Right kidney (tissue), 1 donor: Measurements from ENCODE around the gene NCOA3.
"Not testable (repeated sequence)": the region's sequence is repeated elsewhere in the genome, so short reads cannot be mapped to it uniquely, and the experiment has no call there.

Source experiments
- DNase-seq: peaks from one replicate; pipeline ENCODE4 v3.0.0-alpha.2; 2016

NCOA3 gene

DNA sequence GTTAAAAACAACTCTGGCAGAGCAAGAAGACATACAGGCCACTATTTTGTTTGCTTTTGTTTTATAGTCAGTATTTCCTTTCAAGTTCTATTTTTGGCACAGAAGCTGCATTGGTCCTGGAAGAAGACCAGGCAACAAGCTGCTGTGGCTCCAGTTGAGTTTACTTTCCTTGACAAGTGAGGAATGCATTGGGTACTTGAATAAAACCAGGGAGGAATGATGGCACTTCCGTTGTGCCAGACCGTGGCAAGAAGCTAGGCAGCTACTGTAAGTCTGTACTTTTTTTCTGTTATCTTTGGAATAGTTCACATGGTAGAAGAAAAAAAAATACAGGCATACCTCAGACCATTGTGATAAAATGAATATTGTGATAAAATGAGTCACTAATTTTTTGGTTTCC lies 66.3 kb downstream of the NCOA3 start:
- no peak for DNase-seq

DNA sequence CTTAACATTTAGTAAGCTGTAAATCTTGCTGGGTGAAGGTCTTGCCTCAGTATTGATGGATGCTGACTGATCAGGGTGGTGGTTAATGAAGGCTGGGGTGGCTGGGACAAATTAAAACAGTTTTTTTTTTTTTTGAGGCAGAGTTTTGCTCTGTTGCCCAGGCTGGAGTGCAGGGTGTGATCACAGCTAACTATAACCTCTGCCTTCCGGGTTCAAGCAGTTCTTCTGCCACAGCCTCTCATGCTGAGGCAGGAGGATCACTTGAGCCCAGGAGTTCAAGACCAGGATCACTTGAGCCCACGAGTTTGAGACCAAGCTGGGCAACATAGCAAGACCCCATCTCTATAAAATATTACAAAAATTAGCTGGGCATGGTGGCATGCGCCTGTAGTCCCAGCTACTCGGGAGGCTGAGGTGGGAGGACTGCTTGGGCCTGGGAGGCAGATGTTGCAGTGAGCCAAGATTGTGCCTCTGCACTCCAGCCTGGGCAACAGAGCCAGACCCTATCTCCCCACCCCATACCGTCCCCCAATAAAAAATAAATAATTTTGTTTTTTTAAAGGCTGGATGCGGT lies 67.2 kb downstream of the NCOA3 start:
- no peak for DNase-seq

DNA sequence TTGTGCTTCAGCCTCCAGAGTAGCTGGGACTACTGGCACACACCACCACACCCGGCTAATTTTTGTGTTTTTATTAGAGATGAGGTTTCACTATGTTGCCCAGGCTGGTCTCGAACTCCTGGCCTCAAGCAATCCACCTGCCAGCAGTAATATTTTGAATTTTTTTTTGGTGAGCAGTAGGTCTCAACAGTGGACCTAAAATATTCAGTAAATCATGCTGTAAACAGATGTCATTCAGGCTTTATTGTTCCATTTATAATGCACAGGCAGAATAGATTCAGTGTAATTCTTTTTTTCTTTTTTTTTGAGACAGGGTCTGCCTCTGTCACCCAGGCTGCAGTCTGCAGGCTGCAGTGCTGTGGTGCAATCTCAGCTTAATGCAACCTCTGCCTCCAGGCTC lies 69.7 kb downstream of the NCOA3 start:
- no peak for DNase-seq

DNA sequence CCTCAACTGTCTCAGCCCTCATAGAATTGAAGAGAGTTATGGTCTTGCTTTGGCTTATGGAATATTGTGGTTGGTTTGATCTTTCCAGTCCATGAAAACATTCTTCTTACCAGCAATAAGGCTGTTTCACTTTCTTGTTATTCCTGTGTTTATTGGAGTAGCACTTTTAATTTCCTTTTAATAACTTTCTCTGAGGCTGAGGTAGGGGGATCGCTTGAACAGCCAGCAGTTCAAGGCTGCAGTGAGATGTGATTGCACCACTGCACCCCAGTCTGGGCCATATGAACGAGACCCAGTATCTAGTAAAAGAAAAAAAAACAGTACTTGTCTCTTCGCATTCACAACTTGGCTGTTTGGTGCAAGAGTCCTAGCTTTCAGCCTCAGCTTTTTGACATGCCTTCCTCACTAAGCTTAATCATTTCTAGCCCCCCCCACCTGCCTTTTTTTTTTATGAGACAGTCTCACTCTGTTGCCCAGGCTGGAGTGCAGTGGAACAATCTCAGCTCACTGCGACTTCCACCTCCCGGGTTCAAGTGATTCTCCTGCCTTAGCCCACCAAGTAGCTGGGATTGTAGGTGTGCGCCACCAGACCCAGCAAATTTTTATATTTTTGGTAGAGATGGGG lies 70.5 kb downstream of the NCOA3 start:
- no peak for DNase-seq

DNA sequence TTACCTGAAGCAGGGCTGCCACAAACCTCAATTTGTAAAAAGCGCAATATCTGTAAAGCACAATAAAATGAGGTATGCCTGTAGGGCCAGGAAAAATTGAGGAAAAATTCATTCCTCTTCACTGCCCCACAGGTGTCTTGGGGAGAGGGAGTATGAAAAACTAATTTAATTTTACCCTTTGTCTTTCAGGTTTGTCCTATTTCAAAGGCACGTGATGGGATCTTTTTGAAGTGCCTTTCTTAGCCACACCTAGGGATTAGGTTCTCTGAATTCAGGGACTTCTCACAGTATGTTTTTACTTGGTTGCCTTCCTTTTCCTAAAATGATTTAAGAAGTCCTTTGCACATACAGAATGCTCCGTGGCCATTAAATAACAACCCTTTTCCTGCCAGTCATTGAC lies 71.9 kb downstream of the NCOA3 start:
- no peak for DNase-seq

DNA sequence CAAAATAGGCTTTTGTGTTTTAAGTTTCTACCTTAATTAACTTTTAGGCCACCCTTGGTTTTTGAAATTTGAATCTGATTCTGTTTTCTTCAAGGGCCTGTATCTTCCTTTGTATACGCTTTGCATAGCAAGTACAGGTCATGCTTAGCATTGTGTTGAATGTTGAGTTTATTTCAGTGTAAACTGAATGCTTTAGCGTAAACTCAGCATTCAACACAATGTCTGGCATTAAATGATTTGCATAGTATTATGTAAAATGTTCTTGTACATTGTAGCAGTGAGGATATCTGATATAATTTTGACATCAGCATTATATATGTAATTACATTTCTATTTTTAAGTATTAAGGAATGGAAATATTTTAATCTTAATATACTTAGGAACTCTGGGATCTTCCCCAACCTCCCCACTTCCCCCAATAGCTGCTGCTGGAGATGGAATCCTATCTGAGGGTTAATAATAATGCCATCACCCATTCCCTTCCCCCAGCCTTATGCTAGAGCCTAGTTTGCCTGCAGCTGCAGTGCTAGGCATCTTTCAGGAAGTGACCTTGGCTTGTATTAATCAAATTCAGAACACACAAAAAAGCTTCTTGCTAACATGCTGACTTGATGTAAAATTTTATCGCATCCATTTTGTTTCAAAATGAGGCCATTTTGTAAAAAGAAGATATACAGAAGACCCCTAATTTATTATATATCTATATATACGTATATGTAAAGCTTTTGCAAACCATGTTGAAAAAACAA lies 73.1 kb downstream of the NCOA3 start:
- DNase-seq, result peak; percentile 36

DNA sequence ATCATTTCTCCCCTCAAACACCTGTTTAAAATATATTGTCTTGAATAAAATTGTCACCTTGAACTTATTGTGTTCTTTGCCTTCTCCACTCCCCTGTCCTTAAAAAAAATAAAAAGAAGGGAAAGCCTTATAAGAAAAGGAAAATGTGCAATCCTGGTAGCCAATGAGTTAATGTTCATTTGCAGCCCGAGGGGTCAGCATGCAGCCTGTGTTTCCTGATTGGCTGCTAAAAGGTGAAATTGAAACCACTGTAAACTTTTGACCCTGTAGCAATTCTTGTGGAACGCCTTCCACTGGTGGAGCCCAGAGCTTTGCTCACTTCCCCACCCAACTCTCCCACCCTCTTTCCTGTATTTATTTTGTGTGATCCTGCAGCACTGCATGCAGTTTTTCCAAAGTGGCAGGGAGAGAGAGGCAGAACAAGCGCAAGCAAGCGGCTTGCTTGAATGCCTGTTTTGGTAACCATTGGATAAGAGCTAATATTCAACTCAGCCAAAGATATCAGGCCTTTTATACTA lies 74.9 kb downstream of the NCOA3 start:
- peak; percentile 62 for DNase-seq

DNA sequence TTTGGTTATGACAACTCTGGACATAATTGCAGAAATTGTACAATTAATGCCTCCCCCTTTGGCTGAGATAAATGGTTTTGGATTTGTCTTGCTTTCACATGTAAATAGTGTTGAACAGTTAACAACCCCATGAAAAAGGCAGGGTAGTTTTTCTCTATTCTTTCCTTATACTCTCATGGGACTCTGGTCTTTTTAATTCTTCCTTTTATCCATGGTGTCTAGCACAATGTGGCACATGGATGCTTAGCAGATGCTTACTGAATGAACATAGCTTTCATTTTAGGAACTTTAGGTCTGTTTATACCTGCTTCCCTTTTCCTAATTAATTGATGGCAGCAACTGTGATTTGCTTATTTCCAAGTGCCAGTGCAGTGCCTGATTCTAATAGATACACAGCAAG lies 75.6 kb downstream of the NCOA3 start:
- no peak for DNase-seq

DNA sequence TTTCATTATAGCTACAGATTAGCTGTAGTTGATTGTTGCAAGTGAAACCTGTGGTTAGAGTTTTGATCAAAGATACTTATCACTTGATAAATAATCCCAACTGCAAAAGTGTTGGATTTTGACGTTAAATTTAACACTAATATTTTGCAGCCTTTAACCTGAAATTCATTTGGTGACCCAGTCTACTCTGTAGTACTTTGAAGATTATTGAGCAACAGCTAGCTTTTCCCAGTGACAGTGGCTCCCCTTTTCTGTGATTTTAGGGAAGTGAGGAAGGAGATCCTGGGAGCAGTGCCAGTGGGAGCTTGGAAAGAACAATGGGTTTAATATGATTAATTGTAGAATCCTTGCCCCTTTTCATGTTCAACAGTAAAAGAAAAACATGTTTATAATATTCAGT lies 76.9 kb downstream of the NCOA3 start:
- no peak for DNase-seq

DNA sequence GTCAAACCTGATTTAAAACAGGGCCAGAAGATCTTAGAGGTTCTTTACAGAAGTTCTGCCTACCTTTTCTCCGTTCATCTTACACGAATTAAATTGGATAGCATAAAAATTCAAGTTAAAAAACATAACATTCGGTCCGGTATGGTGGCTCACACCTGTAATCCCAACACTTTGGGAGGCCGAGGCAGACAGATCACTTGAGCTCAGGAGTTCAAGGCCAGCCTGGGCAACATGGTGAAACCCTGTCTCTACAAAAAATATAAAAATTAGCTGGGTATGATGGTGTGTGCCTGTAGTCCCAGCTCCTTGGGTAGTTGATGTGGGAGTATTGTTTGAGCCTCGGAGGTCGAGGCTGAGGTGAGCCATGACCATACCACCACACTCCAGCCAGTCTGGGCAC lies 79.0 kb downstream of the NCOA3 start:
- not testable (repeated sequence) for DNase-seq

DNA sequence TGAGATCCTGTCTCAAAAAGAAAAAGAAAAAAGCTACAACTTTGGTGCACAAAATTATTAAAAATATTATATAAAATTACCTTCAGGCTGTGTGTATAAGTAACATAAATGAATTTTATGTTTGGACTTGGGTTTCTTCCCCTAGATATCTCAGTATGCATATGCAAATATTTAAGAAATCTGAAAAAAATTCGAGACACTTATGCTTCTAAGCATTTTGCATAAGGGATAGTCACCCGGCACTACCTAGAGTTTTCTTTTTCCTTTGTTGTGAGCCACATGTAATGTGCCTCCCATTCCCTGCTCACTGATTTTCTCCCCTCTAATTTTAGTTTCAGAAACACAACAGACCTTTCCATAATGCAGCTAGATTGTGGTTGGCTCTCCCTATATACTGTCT lies 79.4 kb downstream of the NCOA3 start:
- no peak for DNase-seq

DNA sequence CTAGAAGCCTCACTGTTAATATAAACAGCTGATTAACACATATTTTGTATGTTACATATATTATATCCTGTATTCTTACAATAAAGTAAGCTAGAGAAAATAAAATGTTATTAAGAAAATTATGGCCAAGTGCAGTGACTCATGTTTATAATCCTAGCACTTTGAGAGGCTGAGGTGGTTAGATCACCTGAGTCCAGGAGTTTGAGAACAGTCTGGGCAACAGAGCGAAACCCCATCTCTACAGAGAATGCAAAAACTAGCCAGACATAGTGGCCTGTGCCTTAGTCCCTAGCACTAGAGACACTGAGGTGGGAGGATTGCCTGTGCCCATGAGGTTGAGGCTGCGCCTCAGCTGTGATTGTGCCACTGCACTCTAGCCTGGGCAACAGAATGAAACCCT lies 81.9 kb downstream of the NCOA3 start:
- no peak for DNase-seq

DNA sequence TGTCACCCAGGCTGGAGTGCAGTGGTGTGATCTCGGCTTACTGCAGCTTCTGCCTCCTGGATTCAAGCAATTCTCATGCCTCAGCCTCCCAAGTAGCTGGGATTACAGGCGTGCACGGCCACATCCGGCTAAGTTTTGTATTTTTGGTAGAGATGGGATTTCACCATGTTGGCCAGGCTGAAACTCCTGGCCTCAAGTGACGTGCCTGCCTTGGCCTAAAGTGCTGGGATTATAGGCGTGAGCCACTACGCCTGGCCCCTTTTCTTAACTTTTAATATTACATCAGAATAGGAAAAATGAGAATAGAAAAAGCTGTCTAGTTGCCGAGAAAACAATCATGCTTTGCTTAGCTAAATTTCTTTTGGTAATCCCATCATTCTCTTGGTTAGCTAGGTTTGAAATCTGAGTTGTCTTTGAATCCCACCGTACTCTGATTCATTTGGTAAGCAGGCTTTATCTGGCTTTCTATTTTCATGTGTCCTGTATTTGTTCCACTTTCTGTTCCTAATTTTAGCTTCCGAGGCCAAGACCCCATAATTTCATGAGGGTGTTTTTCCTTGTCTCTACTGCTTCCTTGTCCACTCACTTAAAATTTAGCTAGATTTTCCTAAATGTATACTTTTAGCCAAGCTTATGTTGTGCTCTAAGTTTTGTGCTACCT lies 83.5 kb downstream of the NCOA3 start:
- DNase-seq, result no peak

DNA sequence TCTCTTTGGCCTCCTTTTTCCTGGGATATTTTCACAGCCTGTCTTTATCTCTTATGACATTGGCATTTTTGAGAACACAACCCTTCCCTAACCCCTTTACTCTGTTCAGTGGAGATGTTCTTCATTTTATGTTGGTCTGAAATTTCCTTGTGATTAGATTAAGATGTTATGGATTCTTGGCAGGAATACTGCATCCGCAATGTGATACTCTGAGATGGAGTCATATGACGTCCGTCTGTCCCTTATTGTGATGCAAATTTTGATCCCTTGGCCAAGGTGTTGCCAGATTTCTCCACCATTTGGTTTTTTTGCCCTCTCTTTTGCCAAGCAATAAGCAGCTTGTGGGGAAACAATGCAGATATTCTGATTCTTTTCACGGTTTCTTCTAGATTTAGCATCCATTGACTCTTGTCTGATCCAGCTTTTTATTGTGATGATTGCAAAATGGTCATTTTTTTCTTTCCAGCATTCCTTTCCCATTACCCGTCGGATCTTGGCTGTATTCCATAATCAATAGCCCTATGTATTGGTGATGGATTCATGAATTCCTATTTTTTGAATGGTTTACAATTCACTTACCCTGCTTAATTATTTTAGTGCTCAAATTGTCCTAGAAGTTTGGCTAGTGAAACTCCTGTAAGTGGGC lies 85.1 kb downstream of the NCOA3 start:
- no peak for DNase-seq

DNA sequence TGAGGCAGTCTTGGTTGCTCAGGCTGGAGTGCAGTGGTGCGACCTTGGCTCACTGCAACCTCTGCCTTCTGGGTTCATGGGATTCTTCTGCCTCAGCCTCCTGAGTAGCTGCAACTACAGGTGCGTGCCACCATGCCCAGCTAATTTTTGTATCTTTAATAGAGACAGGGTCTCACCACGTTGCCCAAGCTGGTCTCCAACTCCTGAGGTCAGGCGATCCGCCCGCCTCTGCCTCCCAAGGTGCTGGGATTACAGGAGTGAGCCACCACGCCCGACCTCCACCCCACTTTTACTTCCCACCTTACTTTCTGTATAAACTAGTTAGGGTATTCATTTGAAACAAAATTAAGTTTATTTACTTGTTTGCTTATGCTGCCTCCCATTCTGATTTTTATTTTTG lies 86.5 kb downstream of the NCOA3 start:
- no peak for DNase-seq

DNA sequence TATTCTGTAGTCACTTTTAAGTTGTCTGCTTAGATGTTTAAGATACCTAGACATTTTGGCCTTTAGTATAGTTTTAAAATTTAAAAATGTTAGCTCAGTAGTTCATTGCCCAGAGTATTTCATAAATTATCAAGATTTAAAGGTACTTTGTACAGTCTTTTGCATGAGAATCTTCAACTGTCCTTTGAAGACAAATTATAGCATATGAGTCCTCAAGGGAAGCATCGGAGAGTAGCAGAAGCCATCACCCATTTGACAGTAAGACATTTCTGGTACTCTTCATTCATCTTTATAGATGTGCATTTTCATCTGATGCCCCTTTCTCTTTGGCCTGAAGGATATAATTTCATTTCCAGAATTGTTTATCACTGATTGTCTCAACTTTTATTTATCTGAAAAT lies 89.5 kb downstream of the NCOA3 start:
- no peak for DNase-seq

DNA sequence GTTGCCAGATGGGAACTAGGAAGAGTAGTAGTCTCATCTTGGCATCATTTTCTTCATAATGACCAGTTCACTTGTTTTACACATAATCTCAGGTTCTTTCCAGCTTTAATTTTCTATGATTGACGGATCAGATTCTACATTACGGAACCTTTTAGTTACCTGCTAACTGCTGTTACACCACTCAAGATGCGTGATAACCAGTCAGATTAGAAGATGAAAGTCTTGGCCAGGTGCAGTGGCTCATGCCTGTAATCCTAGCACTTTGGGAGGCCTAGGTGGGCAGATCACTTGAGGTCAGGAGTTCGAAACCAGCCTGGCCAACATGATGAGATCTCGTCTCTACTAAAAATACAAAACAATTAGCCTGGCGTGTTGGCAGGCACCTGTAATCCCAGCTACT lies 92.5 kb downstream of the NCOA3 start:
- no peak for DNase-seq

DNA sequence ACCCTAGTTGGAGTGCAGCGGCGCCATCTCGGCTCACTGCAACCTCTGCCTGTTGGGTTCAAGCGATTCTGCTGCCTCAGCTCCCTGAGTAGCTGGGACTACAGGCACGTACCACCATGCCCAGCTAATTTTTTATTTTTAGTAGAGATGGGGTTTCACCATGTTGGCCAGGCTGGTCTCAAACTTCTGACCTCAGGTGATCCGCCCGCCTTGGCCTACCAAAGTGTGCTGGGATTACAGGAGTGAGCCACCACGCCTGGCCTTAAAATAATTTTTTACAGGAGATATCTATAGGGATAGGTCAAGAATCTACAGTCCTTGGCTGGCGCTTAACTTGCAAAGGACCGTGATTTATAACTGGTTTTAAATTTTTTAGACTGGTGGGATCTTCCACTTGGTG lies 93.5 kb downstream of the NCOA3 start:
- not testable (repeated sequence) for DNase-seq

DNA sequence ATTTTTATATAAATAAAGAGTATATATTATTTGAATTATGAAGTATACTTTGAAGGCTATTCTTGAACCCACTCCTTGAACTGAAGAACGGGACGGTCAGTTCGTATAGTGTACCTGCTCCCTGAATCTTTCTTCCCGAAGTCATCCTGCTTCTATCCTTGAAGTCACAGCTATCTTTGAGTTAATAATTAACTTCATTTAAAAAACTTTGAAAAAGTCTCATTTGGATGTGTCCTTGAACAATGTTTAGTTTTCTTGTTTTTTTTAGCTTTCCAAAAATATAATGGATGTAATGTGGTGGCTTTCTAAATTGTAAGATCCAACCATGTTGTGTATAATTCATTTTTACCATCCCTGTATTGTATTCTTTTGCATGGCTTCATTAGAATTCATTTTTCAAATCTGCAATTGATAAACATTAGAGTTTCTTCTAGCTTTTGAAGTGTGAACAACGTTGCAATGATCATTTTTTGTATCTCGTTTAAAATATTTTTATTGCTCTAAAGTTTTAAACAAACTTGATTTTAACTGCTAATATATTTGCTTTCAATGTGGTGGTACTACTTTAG lies 94.4 kb downstream of the NCOA3 start:
- DNase-seq, result no peak

DNA sequence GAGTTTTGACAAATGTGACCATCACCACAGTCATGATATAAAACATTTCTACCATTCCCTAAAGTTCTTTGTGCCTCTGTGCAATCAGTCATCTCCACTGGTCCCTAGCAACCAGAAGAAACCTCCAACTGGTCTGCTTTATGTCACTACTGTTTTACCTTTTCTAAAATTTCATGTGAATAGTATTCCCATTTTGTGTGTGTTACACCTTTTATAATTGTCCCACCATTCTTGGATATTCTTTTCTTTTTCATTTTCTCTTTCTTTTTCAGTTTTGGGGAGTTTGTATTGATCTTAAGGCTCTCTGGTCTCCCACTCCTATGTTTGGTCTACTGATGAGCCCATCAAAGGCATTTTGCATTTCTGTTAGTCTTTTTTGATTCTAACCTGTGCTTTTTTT lies 95.4 kb downstream of the NCOA3 start:
- DNase-seq, result no peak

DNA sequence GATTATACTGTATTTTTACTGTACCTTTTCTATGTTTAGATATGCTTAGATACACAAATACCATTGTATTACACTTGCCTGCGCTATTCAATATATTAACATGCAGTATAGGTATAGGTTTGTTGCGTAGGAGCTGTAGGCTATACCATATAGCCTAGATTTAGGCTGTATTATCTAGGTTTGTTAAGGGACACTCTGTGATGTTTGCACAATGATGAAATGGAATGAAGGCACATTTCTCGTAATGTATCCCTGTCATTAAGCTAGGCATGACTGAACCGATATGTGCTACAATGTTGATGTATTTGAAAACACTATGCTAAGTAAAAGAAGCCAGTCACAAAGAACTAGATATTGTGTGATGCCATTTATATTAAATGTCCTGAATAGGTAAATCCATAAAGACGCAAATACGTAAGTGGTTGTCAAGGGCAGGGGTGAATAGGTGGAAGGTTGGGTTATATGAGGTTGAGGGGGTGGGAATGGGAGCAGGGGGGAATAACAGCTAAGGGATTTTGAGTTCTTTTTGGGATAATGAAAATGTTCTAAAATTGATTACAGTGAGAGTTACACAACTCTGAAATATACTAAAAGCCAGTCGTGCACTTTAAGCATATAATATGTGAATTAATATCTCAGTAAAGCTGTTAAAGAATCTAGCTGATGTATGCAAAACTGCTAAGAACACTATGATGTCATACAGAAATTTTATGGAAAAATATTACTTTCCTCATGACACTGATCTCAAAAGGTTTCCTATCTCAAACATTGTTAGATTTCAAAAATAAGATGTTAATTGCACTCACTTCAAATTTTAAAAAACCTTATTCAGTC lies 97.4 kb downstream of the NCOA3 start:
- no peak for DNase-seq
